H9 (cell line): Measurements from ENCODE around the gene DUS1L. TPM values are rescaled to one million over a fixed set of nuclear protein-coding genes. Genes with fewer than 3 reads are reported as not detected.

Source experiments
- DNase-seq: peaks from one replicate; pipeline ENCODE4 v3.0.0-alpha.2; 2017
- H2AFZ ChIP-seq: one replicate; pipeline ENCODE4 v1.6.1; 2013; ENCODE audit warnings: mild to moderate bottlenecking, low read length, control low read depth, moderate library complexity
- H2AK5ac ChIP-seq: 2 replicates; pipeline ENCODE4 v1.6.1; 2013; ENCODE audit warnings: low read length, control low read depth, mixed read lengths; ENCODE audit not compliant: insufficient read length
- H2BK120ac ChIP-seq: one replicate; pipeline ENCODE4 v1.6.1; 2013; ENCODE audit warnings: low read depth, mild to moderate bottlenecking, low read length, control low read depth, inconsistent platforms; ENCODE audit not compliant: poor library complexity, severe bottlenecking
- H2BK12ac ChIP-seq: 2 replicates; pipeline ENCODE4 v1.6.1; 2013; ENCODE audit warnings: low read length, control low read depth, mixed read lengths, low read depth; ENCODE audit not compliant: insufficient read length
- H2BK15ac ChIP-seq: 2 replicates; pipeline ENCODE4 v1.6.1; 2013; ENCODE audit warnings: low read depth, low read length, control low read depth
- H2BK20ac ChIP-seq: one replicate; pipeline ENCODE4 v1.6.1; 2013; ENCODE audit warnings: low read depth, mild to moderate bottlenecking, low read length, control low read depth, inconsistent platforms; ENCODE audit not compliant: poor library complexity, severe bottlenecking
- H2BK5ac ChIP-seq: 2 replicates; pipeline ENCODE4 v1.6.1; 2013; ENCODE audit warnings: low read length, control low read depth, mixed read lengths; ENCODE audit not compliant: insufficient read length
- H3K14ac ChIP-seq: 2 replicates; pipeline ENCODE4 v1.6.1; 2013; ENCODE audit warnings: low read length, control low read depth; ENCODE audit not compliant: insufficient read depth
- H3K18ac ChIP-seq: 2 replicates; pipeline ENCODE4 v1.6.1; 2013; ENCODE audit warnings: low read depth, mild to moderate bottlenecking, mixed read lengths, low read length, control low read depth; ENCODE audit not compliant: insufficient read length
- H3K23ac ChIP-seq: 2 replicates; pipeline ENCODE4 v1.6.1; 2013; ENCODE audit warnings: low read length, control low read depth, mixed read lengths, low read depth; ENCODE audit not compliant: insufficient read length
- H3K23me2 ChIP-seq: 2 replicates; pipeline ENCODE4 v1.6.1; 2013; ENCODE audit warnings: low read depth, mild to moderate bottlenecking, mixed read lengths, low read length, control low read depth; ENCODE audit not compliant: insufficient read length, poor library complexity, severe bottlenecking
- H3K27ac ChIP-seq: 2 replicates; pipeline ENCODE4 v1.5.1; 2013; ENCODE audit warnings: low read length, control low read depth, mixed read lengths, low read depth; ENCODE audit not compliant: insufficient read length
- H3K27me3 ChIP-seq: 2 replicates; pipeline ENCODE4 v1.6.1; 2013; ENCODE audit warnings: low read length, control low read depth, inconsistent platforms; ENCODE audit not compliant: insufficient read depth
- H3K4ac ChIP-seq: 2 replicates; pipeline ENCODE4 v1.6.1; 2013; ENCODE audit warnings: low read depth, mild to moderate bottlenecking, control low read depth, inconsistent platforms, low read length, moderate library complexity
- H3K4me1 ChIP-seq: 2 replicates; pipeline ENCODE4 v1.6.1; 2013; ENCODE audit warnings: low read length, control low read depth, inconsistent platforms; ENCODE audit not compliant: insufficient read depth
- H3K4me2 ChIP-seq: 2 replicates; pipeline ENCODE4 v1.6.1; 2013; ENCODE audit warnings: low read length, control low read depth, mixed read lengths; ENCODE audit not compliant: insufficient read length, insufficient read depth
- H3K56ac ChIP-seq: 2 replicates; pipeline ENCODE4 v1.6.1; 2013; ENCODE audit warnings: low read depth, mild to moderate bottlenecking, mixed read lengths, low read length, control low read depth; ENCODE audit not compliant: insufficient read length
- H3K79me1 ChIP-seq: 2 replicates; pipeline ENCODE4 v1.6.1; 2013; ENCODE audit warnings: low read depth, mild to moderate bottlenecking, moderate library complexity, low read length, control low read depth, inconsistent platforms; ENCODE audit not compliant: insufficient read depth, poor library complexity, severe bottlenecking
- H3K79me2 ChIP-seq: 2 replicates; pipeline ENCODE4 v1.6.1; 2013; ENCODE audit warnings: low read length, control low read depth, inconsistent platforms; ENCODE audit not compliant: insufficient read depth
- H3K9ac ChIP-seq: 2 replicates; pipeline ENCODE4 v1.6.1; 2013; ENCODE audit warnings: low read length, control low read depth, mixed read lengths; ENCODE audit not compliant: insufficient read length; ENCODE audit errors: extremely low read depth
- H3K9me3 ChIP-seq: one replicate; pipeline ENCODE4 v1.6.1; 2013; ENCODE audit warnings: low read depth, low read length, inconsistent platforms; ENCODE audit not compliant: control insufficient read depth
- H3T11ph ChIP-seq: one replicate; pipeline ENCODE4 v1.6.1; 2013; ENCODE audit warnings: mild to moderate bottlenecking, low read length, control low read depth, inconsistent platforms
- H4K20me1 ChIP-seq: one replicate; pipeline ENCODE4 v1.6.1; 2013; ENCODE audit not compliant: control insufficient read depth, insufficient read length, insufficient read depth
- H4K5ac ChIP-seq: 2 replicates; pipeline ENCODE4 v1.6.1; 2013; ENCODE audit warnings: low read depth, mild to moderate bottlenecking, mixed read lengths, low read length, control low read depth; ENCODE audit not compliant: insufficient read length
- H4K8ac ChIP-seq: replicated peaks from 2 replicates; pipeline ENCODE4 v1.6.1; 2013; ENCODE audit warnings: low read length, control low read depth, mixed read lengths, low read depth; ENCODE audit not compliant: insufficient read length
- H4K91ac ChIP-seq: 2 replicates; pipeline ENCODE4 v1.6.1; 2013; ENCODE audit warnings: low read depth, mild to moderate bottlenecking, moderate library complexity, mixed read lengths, low read length, control low read depth; ENCODE audit not compliant: insufficient read length
- H3K27ac Mint-ChIP-seq, 3 experiments: 2 replicates in 2 of 3; 3 replicates in 1 of 3; pipeline ENCODE4 v1.8.0; 2020 to 2021; ENCODE audit warnings: mixed read lengths in 3 of 3, mild to moderate bottlenecking in 1 of 3, moderate library complexity in 1 of 3
- H3K27me3 Mint-ChIP-seq: 2 replicates; pipeline ENCODE4 v1.8.0; 2021; ENCODE audit warnings: low read depth, mild to moderate bottlenecking, moderate library complexity, mixed read lengths
- H3K36me3 Mint-ChIP-seq, 3 experiments: 2 replicates in 2 of 3; 3 replicates in 1 of 3; pipeline ENCODE4 v1.8.0; 2020 to 2021; ENCODE audit warnings: low read depth in 3 of 3, mixed read lengths in 3 of 3; ENCODE audit not compliant: insufficient read depth in 1 of 3
- H3K4me1 Mint-ChIP-seq, 2 experiments: 2 replicates each; pipeline ENCODE4 v1.8.0; 2020; ENCODE audit warnings: mixed read lengths in 2 of 2
- H3K4me3 Mint-ChIP-seq, 2 experiments: 2 replicates in 1 of 2; 3 replicates in 1 of 2; pipeline ENCODE4 v1.8.0; 2020 to 2021; ENCODE audit warnings: mild to moderate bottlenecking in 2 of 2, mixed read lengths in 2 of 2, moderate library complexity in 1 of 2
- H3K9me3 Mint-ChIP-seq, 2 experiments: 2 replicates in 1 of 2; 3 replicates in 1 of 2; pipeline ENCODE4 v1.8.0; 2020; ENCODE audit warnings: mild to moderate bottlenecking in 2 of 2, mixed read lengths in 2 of 2, moderate library complexity in 1 of 2
- CTCF ChIP-seq: fragments of 200-600 bp; sonication (generic); conservative IDR thresholded peaks from 3 replicates; pipeline ENCODE4 v1.8.0; 2021; ENCODE audit warnings: antibody characterized with exemption, mild to moderate bottlenecking
- WGBS: extraction: QIAGEN DNeasy Blood & Tissue Kit; methylation state at CpG from one replicate; pipeline ENCODE4 v1.1.7; 2013; ENCODE audit warnings: missing lambda C conversion rate, low lambda C conversion rate, mixed read lengths; ENCODE audit not compliant: insufficient read length; ENCODE audit errors: extremely low coverage; 5-methylcytosine and 5-hydroxymethylcytosine counted together
- total RNA-seq: library from RNA; stranded (reverse); gene quantifications from 2 replicates; pipeline ENCODE4 v1.2.1, GENCODE V29; 2021

DUS1L gene
- total RNA-seq, 1 experiment from 2014 or later, result 103 TPM

- no peaks in the 10 kb centered on the region for H3K9me3 ChIP-seq
- no peak overlapping the region for H2BK120ac ChIP-seq
- H3K23me2 ChIP-seq, result peaks cover 15% of the 10 kb centered on the region
- peaks cover 4 to 23% (median 21%) of the 10 kb centered on the region in 3 experiments for H3K36me3 Mint-ChIP-seq
- no peak overlapping the region for H3K4ac ChIP-seq
- no peak; the same call in 2 of the 3 replicates for TF ChIP-seq CTCF
- H2AK5ac ChIP-seq, result no peak overlapping the region
- no peak overlapping the region for H3K14ac ChIP-seq
- H2BK12ac ChIP-seq, result no peak overlapping the region
- no peak overlapping the region for H3K23ac ChIP-seq
- no peak overlapping the region for H3K27ac ChIP-seq
- peak overlapping the region in 1 of 2 experiments; percentile 15; a peak in 1 of 5 replicates for H3K4me3 Mint-ChIP-seq
- H3K79me1 ChIP-seq, result no peaks in the 10 kb centered on the region
- H4K5ac ChIP-seq, result no peak overlapping the region
- H3K18ac ChIP-seq, result no peak overlapping the region
- H3K4me2 ChIP-seq, result no peak overlapping the region
- no peak overlapping the region for H2BK5ac ChIP-seq
- no peak overlapping the region for H3K9ac ChIP-seq
- H3K27me3 ChIP-seq, result no peaks in the 10 kb centered on the region
- no CpG with 5 or more reads among the region's 24 CpGs for WGBS
- no peaks in the 10 kb centered on the region; a peak in 1 of 5 replicates for H3K9me3 Mint-ChIP-seq
- peaks cover 4% of the 10 kb centered on the region; the same call in 1 of the 2 replicates for H3K27me3 Mint-ChIP-seq
- no peaks in the 10 kb centered on the region for H4K20me1 ChIP-seq
- H3K79me2 ChIP-seq, result no peaks in the 10 kb centered on the region
- peaks cover 4 to 5% of the 10 kb centered on the region in 2 experiments for H3K4me1 Mint-ChIP-seq
- H2BK15ac ChIP-seq, result no peak overlapping the region
- no peak overlapping the region for H3K56ac ChIP-seq
- no peak overlapping the region for H2BK20ac ChIP-seq
- H3T11ph ChIP-seq, result no peak overlapping the region
- no peak overlapping the region for H4K8ac ChIP-seq
- no peaks in the 10 kb centered on the region for H3K4me1 ChIP-seq
- H2AFZ ChIP-seq, result no peak overlapping the region
- no peak overlapping the region for H3K27ac Mint-ChIP-seq
- no peak overlapping the region for H4K91ac ChIP-seq
- DNase-seq, result no peak
Observed at GRCh38 chr17:82062076-82062983, 3.3 kb downstream of the DUS1L start.
